Activated CD8-positive, alpha-beta memory T cell treated with anti-CD3 and anti-CD28 coated beads, Interleukin-2, amount 50 U/mL, for 24 hours (primary cell): ENCODE measurements around the gene LRRC3.

Experiments
- DNase-seq: peaks from one replicate; pipeline ENCODE4 v3.0.0-alpha.2; 2020; ENCODE audit errors: extremely low read depth

LRRC3 gene

GRCh38 chr21:44456915-44457736 lies 1.8 kb downstream of the LRRC3 start:
- no peak for DNase-seq

- no peak for DNase-seq
These were observed 3.8 kb downstream of the LRRC3 start for GRCh38 chr21:44458971-44459711.

- no peak for DNase-seq
These were observed 4.6 kb downstream of the LRRC3 start for GRCh38 chr21:44459712-44460440.

GRCh38 chr21:44460441-44460755 lies 5.1 kb downstream of the LRRC3 start:
- DNase-seq, result no peak

- DNase-seq, result no peak
These were observed 5.7 kb downstream of the LRRC3 start for GRCh38 chr21:44461005-44461404.

GRCh38 chr21:44461464-44462001 lies 6.2 kb downstream of the LRRC3 start:
- DNase-seq, result no peak

- no peak for DNase-seq
These were observed 7.0 kb downstream of the LRRC3 start for GRCh38 chr21:44462086-44462833.

- no peak for DNase-seq
These were observed 7.5 kb downstream of the LRRC3 start for GRCh38 chr21:44462834-44463200.

- no peak for DNase-seq
These were observed 8.4 kb downstream of the LRRC3 start for GRCh38 chr21:44463724-44464123.

GRCh38 chr21:44464351-44464750 lies 9.0 kb downstream of the LRRC3 start:
- DNase-seq, result no peak

GRCh38 chr21:44466351-44466954 lies 11.1 kb downstream of the LRRC3 start:
- no peak for DNase-seq

- DNase-seq, result no peak
These were observed 11.9 kb downstream of the LRRC3 start for GRCh38 chr21:44466996-44467858.

GRCh38 chr21:44467859-44468195 lies 12.5 kb downstream of the LRRC3 start:
- DNase-seq, result no peak

- no peak for DNase-seq
These were observed 16.0 kb downstream of the LRRC3 start for GRCh38 chr21:44471341-44471740.

- no peak for DNase-seq
These were observed 16.7 kb downstream of the LRRC3 start for GRCh38 chr21:44471996-44472395.

GRCh38 chr21:44473915-44474555 lies 18.7 kb downstream of the LRRC3 start:
- DNase-seq, result no peak

GRCh38 chr21:44475266-44475845 lies 20.0 kb downstream of the LRRC3 start:
- no peak for DNase-seq

GRCh38 chr21:44477131-44477530 lies 21.8 kb downstream of the LRRC3 start:
- DNase-seq, result no peak

GRCh38 chr21:44477712-44478111 lies 22.4 kb downstream of the LRRC3 start:
- no peak for DNase-seq
